GM19351 (cell line): ENCODE measurements around the gene CABLES1.
"Not testable (repeated sequence)": the region's sequence is repeated elsewhere in the genome, so short reads cannot be mapped to it uniquely, and the experiment has no call there.

ENCODE experiments used
- ATAC-seq: cut with Tn5 transposase; IDR thresholded peaks from one replicate; pipeline ENCODE4 v1.9.1; 2021; ENCODE audit warnings: mild to moderate bottlenecking, moderate library complexity; ENCODE audit not compliant: unreplicated experiment

CABLES1 gene

GRCh38 chr18:23259701-23260681 is 124.7 kb downstream of the CABLES1 start:
- ATAC-seq, result peak; percentile 60

- ATAC-seq, result no peak
These were observed 125.8 kb downstream of the CABLES1 start for GRCh38 chr18:23260926-23261590.

GRCh38 chr18:23263551-23264235 is 128.4 kb downstream of the CABLES1 start:
- ATAC-seq, result no peak

- ATAC-seq, result no peak
These were observed 130.6 kb downstream of the CABLES1 start for GRCh38 chr18:23265682-23266399.

GRCh38 chr18:23266717-23267446 is 131.6 kb downstream of the CABLES1 start:
- peak; percentile 79 for ATAC-seq

- no peak for ATAC-seq
These were observed 132.1 kb downstream of the CABLES1 start for GRCh38 chr18:23267447-23267776.

DNA sequence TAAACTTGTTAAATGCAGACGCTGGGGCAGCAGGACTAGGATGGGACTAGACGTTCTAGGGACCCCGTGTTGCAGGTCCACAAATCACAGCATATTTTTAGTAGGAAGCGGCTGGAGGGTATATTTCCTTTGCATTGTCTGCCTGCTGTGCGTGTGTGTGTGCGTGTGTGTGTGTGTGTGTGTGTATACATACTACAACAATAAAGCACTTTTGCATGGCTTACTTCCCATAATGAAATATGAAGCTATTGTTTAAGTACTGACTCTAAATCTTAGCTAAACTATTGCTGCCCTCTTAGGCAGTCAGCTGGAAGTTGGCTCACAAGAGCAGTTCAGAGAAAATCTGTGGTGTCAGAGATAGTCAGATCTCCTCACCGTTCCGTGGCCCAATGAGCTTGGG is 133.4 kb downstream of the CABLES1 start:
- no peak for ATAC-seq

DNA sequence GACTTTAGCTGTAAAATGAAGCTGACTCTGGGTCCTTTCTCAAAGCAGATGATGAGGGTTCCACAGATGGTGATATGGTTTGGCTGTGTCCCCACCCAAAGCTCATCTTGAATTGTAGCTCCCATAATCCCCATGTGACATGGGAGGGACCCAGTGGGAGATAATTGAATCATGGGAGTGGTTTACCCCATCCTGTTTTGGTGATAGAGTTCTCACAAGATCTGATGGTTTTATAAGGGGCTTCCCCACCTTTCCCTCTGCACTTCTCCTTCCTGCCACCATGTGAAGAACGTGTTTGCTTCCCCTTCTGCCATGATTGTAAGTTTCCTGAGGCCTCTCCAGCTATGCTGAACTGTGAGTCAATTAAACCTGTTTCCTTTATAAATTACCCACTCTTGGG is 133.8 kb downstream of the CABLES1 start:
- ATAC-seq, result not testable (repeated sequence)

- no peak for ATAC-seq
These were observed 134.6 kb downstream of the CABLES1 start for GRCh38 chr18:23269928-23270327.

DNA sequence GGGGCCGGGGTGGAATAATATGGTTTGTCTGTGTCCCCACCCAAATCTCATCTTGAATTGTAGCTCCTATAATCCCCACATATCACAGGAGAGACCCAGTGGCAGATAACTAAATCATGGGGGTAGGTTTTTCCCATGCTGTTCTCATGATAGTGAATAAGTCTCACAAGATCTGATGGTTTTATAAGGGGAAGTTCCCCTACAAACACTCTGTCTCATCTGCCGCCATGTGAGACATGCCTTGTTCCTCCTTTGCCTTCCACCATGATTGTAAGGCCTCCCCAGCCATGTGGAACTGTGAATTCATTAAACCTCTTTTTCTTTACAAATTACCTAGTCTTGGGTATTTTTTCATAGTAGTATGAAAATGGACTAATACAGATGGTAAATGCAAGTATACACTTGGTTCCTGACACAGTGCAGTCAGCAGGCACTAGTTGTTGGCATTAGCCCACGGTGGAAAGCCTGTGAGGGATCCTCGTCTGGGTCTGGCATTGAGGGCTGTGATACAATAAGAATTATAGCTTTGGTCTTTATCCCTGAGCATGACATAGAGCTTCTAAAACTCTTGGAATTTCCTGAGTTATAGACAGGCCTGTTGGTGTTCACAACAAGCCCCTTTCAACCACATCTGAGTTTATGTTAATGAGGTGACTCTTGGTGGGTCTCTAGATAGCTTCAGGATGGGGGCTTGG is 135.8 kb downstream of the CABLES1 start:
- no peak for ATAC-seq

DNA sequence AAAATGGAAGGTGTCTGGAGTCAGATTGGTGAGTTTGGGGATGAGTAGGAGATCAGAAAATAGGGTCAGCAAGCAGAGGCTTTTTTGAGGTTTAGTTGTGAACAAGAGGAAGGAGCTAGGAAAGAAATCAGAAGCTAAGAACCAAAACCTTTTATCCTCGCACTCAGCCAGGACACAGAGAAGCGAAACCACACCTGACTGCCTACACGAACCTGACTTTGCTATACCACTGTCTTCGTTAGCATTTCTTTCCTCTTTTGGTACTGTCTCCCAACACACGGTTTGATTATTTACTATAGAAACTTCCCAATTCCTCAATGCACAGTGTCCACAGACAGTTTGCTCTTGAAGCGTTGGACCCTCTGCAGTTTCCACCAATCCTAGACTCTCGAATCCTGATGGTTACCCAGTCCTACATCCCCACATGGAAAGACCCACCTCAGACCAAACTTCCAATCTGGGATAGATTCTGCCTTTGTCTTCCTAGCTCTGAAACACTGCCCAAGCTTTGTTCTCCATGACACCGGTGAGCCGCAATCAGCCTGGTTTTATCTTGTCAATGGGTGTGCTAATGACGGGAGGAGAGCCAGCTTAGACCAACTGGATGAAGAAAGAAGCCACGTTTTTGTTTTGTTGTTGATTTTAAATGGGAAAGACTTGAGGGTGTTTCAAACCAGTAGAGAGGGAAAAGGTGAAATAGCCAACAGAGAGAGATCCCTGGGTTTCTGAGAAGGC is 137.4 kb downstream of the CABLES1 start:
- no peak for ATAC-seq

DNA sequence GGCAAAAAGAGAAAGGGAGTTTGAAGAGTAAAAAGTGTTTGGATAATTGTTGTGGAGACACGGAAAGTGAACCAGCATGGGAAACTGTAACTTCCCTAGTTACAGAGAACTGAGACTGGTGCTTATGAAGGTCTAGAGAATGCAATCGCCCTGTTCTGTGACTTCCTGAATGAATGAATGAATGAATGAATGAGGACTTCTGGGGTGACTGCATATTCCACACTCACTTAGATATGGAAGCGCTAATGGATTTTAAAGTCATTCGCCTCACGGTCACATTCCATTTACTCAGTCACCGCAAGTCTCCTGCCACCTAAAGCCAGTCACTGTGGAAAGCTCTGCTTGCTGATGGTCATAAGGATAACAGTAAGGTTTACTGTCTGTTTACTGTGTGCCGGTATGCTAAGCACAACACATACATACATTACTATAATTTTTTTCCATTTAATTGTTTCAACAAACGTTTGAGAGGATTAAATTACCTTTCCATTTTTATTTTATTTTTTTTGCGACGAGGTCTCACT is 138.2 kb downstream of the CABLES1 start:
- ATAC-seq, result no peak

DNA sequence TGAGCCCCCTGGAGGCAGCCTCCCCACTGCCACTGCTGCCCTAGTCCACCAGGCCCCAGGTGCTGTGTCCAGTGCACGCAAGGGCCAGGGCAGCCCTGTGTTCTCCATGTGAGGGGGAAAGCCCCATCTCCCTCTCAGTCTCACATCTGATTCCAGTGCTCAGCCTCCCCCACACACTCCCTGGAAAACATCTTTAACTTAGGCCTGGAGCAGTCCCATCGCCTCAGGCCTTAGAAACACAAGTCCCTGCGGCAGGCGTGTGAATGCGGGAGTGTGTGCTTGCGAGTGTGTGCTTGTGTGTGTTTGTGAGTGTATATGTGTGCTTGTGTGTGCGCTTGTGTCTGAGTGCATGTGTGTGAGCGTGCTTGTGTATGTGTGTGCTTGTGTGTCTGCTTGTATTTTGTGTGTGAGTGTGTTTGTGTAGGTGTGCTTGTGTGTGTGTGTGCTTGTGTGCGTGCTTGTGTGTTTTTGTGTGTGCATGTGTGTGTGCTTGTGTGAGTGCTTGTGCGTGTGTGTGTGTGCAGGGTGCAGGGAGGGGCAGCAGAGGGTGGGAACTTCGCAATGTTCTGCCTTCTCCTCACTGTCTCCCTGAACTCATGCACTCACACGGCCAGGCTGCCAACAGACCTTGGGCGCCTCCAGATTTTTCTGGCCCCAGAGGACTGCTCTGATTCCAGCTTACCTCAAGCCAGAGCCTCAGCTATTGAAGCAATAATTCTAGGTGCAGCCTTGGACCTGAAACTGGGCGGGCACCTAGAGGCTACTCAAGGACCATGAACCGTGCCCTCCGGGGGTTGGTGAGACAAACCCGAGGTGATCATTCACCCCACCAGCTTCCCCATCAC is 139.6 kb downstream of the CABLES1 start:
- ATAC-seq, result no peak

DNA sequence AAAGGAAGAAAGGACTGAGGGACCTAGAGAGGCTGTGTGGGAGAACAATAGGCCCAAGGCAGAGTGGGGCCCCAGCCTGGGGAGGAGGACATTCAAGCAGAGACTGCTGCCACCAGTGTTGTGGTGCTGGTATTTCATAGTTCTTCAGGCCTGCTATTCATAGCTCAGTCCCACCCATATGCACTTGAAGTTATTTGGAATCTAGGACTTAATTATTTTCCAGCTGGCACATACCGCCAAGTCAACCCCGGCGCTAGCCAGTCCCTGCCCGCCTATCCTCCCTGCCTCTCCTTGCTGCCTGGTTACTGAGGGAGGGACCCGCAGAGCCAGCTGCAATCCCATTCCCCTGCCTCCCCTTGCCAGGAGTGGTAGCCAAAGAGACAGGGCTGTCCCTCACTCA is 141.2 kb downstream of the CABLES1 start:
- no peak for ATAC-seq

DNA sequence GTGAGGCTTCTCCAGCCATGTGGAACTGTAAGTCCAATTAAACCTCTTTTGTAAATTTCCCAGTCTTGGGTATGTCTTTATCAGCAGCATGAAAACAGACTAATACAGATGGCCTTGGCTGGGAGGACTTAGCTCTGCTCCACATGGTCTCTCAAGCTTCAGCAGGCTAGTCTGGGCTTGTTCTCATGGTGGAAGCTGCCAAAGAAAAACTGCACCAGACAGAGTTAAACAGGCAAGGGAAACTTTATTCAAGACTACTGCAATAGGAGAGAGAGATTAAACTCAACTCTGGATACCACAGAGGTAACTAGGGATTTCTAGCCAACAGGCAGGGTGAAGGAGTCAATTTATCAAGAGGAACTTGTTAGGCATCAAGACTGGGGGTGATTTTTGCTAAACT is 142.1 kb downstream of the CABLES1 start:
- no peak for ATAC-seq

- ATAC-seq, result no peak
These were observed 144.6 kb downstream of the CABLES1 start for GRCh38 chr18:23279931-23280330.

DNA sequence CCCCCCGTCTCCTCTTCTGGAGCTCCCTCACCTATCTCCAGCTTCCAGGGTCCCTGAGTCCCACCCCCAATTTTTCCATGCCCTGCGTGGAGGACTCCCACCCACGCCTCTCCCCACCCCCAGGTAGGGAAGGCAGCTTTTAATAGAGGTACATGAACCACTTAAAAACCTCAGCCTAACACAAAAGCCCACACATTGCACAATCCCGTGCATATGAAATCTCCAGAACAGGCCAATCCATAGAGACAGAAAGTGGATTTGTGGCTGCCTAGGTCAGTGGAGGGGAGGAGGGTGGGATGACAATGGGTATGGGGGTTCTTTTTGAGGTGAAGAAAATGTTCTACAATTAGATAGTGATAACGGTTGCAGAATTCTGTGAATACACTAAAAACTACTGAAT is 145.6 kb downstream of the CABLES1 start:
- ATAC-seq, result no peak
